Stimulated activated CD8-positive, alpha-beta memory T cell treated with anti-CD3 and anti-CD28 coated beads, Interleukin-12 subunit alpha, Interleukin-12 subunit beta, amount 100 ng/mL, for 24 hours (primary cell): ENCODE measurements around the gene CMC4.
A peak's percentile ranks its signal among the peaks of the same experiment; 100 is the strongest.

Source experiments
- DNase-seq: peaks from one replicate; pipeline ENCODE4 v3.0.0-alpha.2; 2020; ENCODE audit errors: extremely low read depth

The CMC4 gene

GRCh38 chrX:155053656-155054055 is 17.3 kb downstream of the CMC4 start:
- DNase-seq, result no peak

- no peak for DNase-seq
Observed at GRCh38 chrX:155052738-155053498, 18.0 kb downstream of the CMC4 start.

DNA sequence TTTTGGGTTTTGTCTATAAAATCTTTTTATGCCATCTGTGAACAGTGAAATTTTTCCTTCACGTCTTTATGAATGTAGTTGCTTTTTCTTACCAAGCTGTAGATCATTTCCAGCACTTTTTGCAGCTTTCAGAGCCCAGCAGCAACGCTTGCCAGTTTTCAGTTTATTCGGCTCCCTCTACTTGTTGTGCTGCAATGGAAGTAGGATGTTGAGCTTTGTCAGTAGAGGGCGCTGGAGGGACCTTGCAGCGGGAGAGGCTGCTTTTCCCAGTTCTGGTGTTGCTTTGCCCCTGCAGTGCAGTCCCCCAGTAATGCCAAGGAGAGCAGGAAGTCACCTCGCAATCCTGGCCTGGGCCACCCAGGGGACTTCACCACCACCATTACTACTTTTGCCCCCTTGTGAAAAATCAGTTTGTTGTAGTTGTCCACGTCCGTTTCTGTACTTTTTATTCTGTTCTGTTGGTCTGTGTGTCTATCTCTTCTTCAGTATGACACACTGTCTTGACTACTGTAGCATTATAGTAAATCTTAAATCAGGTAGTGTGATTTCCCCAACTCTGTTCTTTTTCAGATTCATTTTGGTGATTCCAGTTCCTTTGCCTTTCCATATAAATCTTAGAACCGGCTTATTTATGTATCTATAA is 21.8 kb downstream of the CMC4 start:
- no peak for DNase-seq

DNA sequence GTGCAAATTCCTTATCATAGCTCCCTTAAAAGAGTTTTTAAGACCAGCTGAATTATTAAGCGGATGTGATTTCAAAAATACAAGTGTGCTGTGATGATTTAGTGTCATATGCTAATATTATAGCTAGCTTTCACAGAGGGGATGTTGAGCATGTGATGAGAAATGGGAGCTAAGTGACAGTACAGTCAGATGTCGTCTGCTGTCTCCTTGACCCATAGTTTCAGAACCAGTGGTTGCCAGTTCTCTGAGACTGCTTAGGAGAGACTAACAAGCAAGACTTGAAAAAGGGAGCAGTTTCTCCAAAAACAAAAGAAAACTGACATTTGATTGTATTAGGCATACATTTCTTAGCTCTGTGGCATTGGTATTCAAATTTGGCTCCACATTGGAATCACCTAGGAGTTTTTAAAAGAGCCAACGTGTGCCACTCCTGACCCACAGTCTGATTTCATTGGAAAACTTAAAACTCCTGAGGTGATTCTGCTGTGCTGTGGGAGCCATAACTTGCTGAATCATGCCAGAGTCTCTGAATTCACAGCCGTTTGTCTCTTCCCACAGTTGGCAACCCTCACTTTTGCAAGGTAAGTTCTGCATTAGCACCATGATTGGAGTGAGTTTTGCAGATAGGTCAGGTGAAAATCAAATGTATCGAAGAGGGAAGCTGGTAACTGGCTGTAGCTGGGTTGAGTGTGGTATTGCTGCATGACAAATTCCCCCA is 24.0 kb downstream of the CMC4 start:
- no peak for DNase-seq

DNA sequence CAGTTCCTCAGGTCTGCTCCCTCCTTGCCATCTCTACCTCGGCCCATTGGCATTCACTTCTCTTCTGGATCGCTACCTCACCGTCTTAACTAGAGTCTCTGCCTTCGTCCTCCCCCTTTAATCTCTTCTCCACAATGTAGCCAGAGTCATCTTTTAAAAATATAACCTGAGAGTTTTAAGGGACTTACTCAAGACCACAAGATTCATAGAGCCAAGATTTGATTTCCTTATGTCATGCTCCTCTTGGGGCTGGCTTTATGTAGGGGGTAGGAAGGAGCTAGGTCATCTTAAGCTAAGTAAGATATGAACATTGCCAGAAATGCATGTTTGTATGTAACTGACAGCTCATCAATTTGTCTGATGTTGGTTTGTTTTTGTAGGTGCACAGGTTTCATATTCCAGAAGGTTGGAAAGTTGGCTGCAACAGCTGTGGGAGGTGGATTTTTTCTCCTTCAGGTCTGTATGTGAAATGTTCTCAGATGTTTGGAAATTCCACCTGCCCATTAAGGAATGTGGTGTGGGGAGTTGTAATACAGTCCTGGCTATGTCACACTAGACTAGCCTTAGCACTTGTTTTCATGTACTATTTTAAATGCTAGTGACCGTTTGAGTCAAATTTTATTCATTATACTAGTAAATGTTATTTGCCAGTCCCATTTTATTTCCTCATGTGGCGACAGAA is 24.7 kb downstream of the CMC4 start:
- DNase-seq, result no peak

DNA sequence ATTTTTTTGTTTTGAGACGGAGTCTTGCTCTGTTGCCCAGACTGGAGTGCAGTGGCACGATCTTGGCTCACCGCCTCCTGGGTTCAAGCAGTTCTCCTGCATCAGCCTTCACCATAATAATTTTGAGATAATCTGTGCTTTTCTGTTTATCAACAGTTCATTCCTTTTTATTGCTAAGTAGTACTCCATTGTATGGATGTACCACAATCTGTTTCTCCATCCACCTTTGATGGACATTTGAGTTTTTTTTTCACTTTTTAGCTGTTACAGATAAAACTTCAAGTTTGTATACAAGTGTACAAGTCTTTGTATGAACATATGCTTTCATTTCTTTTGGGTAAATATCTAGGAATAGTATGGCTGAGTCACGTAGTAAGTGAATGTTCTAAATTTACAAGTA is 35.2 kb downstream of the CMC4 start:
- no peak for DNase-seq

- DNase-seq, result no peak
Observed at GRCh38 chrX:155031657-155032056, 39.3 kb downstream of the CMC4 start.

DNA sequence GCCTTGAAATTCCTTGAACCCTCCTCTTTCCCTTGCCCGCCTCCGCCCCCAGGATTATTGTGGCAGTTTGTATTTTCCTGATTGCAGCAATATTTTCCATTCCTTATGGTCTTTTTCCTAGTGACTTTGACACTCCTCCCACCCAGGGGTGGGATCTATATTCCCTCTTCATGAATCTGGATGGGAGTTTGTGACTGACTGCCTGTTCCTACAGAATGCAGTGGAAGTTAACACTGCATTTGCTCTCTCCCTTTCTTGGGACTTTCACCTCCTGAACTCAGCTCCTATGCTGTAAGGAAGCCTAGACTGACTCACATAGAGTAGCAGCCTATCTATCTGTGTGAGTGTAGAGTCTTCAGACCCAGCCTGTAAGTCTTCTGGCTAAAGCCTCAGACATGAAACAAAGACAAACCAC is 42.1 kb downstream of the CMC4 start:
- no peak for DNase-seq

DNA sequence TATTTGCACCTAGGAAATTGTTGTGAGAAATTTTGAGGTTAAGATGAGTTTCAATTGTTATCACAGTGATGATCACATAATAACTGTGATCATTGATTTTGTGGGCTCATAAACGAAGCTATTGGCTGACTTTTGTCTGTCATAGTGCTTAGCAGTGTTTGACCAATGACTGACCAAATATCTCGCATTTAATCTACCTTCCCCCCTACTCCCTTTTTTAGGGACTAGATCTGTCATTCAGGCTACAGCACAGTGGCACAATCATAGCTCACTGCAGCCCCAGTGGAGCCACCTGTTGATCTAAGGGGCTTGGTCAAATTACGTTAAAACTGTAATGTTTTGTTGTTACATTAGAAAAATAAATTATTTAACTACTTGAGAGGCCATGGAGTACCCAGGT is 42.8 kb downstream of the CMC4 start:
- DNase-seq, result no peak

DNA sequence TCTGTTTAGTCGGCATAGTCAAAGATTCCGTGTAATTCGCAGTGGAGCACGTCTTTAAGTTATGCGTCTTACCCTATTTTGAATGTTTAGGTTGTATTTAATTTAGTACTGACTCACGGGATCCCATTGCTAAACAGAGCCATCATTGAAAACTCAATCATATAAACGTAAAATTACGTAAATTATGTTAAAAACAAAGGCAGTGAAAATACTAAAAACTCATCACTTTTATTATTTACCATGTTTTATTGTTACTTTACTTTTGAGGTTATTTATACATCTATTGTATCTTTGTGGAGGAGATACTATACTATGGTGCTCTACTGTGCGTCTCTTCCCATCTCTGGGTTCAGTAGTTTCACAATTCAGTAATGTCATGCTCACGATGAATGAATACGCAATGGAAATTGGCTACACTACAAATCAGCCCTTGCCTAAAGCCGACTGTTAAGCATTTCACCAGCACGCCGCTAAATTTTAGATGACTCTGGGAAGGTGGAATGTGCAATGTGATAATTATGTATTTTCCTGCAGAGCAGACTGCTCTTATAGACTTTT is 43.3 kb downstream of the CMC4 start:
- no peak for DNase-seq

GRCh38 chrX:155026727-155027508 is 44.0 kb downstream of the CMC4 start, which contains the start of gene FUNDC2:
FUNDC2 (plus strand) TSS chrX:155026844; CDS start chrX:155026939, 95 bp downstream.
- peak; percentile 77 for DNase-seq

DNA sequence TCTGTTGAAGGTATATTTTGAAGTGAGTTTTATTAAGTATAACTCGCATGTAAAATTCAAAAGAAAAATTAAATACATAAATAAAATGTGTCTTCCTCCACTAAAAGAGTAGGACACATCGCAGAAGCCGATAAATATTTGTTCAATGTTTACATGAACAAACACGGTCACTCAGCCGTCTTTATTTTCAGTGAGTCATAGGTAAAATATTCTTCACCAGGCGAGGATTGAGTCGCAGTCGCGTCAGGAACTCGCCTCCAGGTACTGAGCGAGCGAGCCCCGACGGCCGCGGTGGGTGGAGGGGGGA is 44.6 kb downstream of the CMC4 start:
- no peak for DNase-seq

- DNase-seq, result no peak
Observed at GRCh38 chrX:155023907-155024833, 46.8 kb downstream of the CMC4 start.

GRCh38 chrX:155022585-155022984 is 48.4 kb downstream of the CMC4 start, which contains the start of gene F8:
F8 (minus strand) TSS chrX:155022723; CDS start chrX:155022552, 171 bp downstream.
- DNase-seq, result no peak

DNA sequence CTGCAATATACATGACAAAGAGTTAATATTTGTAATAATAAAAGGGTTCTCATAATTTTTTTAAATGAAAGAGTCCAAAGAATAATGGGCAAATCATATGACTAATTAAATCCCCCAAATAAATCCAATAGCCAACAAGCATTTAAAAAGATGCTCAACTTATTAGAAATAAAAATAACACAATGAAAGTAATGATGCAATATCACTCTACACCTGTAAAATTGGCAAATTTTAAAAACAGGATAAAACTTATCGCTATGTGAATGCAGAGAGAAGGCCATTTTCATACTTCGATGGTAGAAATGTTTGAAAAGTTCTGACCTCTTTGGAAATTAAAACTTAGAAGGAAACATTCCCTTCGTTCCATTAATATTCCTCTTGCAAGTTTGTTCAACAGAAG is 50.3 kb downstream of the CMC4 start:
- no peak for DNase-seq
